GM23248 (cell line): ENCODE measurements around the gene ART4.

ENCODE experiments used
- EZH2 ChIP-seq: fragments of 200-600 bp; sonication (generic); IDR thresholded peaks from 2 replicates; pipeline ENCODE4 v1.6.1; 2018; ENCODE audit warnings: antibody characterized with exemption, mild to moderate bottlenecking; ENCODE audit not compliant: insufficient read depth, poor library complexity, severe bottlenecking
- EZH2phosphoT487 ChIP-seq: fragments of 200-600 bp; sonication (generic); IDR thresholded peaks from 2 replicates; pipeline ENCODE4 v1.6.1; 2018; ENCODE audit warnings: antibody characterized with exemption, moderate library complexity, mild to moderate bottlenecking, low read depth; ENCODE audit not compliant: insufficient read depth

DNA sequence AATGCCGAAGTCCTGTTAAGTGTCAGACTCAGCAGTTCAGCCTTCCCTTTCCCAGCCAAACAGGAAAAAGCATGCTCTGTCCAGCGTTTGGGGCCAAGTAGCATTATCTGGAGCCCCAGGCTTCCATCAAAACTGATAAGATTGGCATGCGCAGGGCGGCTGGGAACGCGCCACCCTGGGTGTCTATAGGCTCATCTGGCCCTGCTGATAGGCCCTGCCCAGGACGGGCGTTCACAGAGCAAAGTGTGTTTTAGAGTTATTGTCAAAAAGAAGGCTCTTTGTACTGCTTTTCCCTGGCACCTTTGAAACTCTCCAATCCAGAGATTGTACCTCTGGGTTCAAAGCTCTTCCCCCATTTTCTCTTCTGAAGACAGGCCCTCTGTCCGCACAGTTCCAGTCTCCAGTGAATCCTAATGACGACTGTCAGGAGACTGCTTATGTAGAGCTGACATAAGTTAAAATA is at the start of gene ART4:
- no peak for TF ChIP-seq EZH2
- no peak for TF ChIP-seq EZH2phosphoT487
